GM12878 (cell line): ENCODE measurements around the gene ADCY7. TPM values are rescaled to one million over a fixed set of nuclear protein-coding genes. Genes with fewer than 3 reads are reported as not detected.

Experiments
- ATAC-seq: fragments of 200-7000 bp; cut with Tn5 transposase; 3 replicates; pipeline ENCODE4 v1.9.1; 2020; ENCODE audit warnings: mild to moderate bottlenecking, moderate library complexity
- BruUV-seq: library from RNA; stranded (reverse); fragments of 400-500 nt; replicated peaks from 2 replicates; lab custom pipeline; 2021; lab: Mats Ljungman, UMichigan
- CTCF ChIA-PET: fragments of 300-600 bp; sonication (Branson Sonifier 250); formaldehyde crosslinking; extraction: SDS; loops from one replicate; lab custom pipeline; 2021; ENCODE audit warnings: inconsistent platforms; lab: Yijun Ruan, JAX
- POLR2A ChIA-PET: fragments of 350-600 bp; formaldehyde crosslinking; extraction: SDS; loops from one replicate; lab custom pipeline; 2021; ENCODE audit warnings: inconsistent platforms; lab: Charles Lee
- RAD21 ChIA-PET: fragments of 300-600 bp; sonication (Branson Sonifier 250); formaldehyde crosslinking; loops from one replicate; lab custom pipeline; 2023; ENCODE audit warnings: antibody characterized with exemption; ENCODE audit not compliant: unreplicated experiment; lab: Charles Lee
- SMC1A ChIA-PET: fragments of 300-600 bp; sonication (Branson Sonifier 250); formaldehyde crosslinking; loops from one replicate; lab custom pipeline; 2023; ENCODE audit not compliant: unreplicated experiment, uncharacterized antibody; lab: Charles Lee
- DNase-seq: peaks from one replicate; pipeline ENCODE4 v3.0.0-alpha.2; 2011; ENCODE audit warnings: low read depth, low spot score
- FAIRE-seq: peaks from 3 replicates; lab custom pipeline; 2011; peaks lifted over from hg19 to GRCh38; lab: Jason Lieb, UNC
- H2AFZ ChIP-seq: 2 replicates; pipeline ENCODE4 v1.6.0; 2011; ENCODE audit warnings: low read depth, low read length, control low read depth; ENCODE audit not compliant: control insufficient read depth
- H3K27ac ChIP-seq: 2 replicates; pipeline ENCODE4 v1.5.1; 2011; ENCODE audit warnings: control low read depth; ENCODE audit not compliant: control insufficient read depth, insufficient read depth
- H3K27me3 ChIP-seq, 2 experiments: replicated peaks in 1 of 2; 2 replicates each; pipeline versions ENCODE4 v1.6.0 to v1.6.1; 2011; ENCODE audit warnings: low read length in 1 of 2; ENCODE audit not compliant: control insufficient read depth in 2 of 2, insufficient read depth in 2 of 2
- H3K36me3 ChIP-seq, 2 experiments: 2 replicates each; pipeline ENCODE4 v1.5.1; 2011; ENCODE audit warnings: low read length in 1 of 2; ENCODE audit not compliant: control insufficient read depth in 2 of 2, insufficient read depth in 2 of 2
- H3K4me1 ChIP-seq: 2 replicates; pipeline ENCODE4 v1.6.1; 2011; ENCODE audit warnings: mild to moderate bottlenecking, low read length, moderate library complexity, mixed read lengths; ENCODE audit not compliant: control insufficient read depth, insufficient read depth
- H3K4me2 ChIP-seq: 2 replicates; pipeline ENCODE4 v1.6.0; 2011; ENCODE audit warnings: control low read depth; ENCODE audit not compliant: control insufficient read depth, insufficient read depth
- H3K4me3 ChIP-seq: fragments of 200-600 bp; sonication (generic); 2 replicates; pipeline ENCODE4 v1.5.1; 2016
- H3K79me2 ChIP-seq: 2 replicates; pipeline ENCODE4 v1.6.0; 2011; ENCODE audit warnings: low read length; ENCODE audit not compliant: control insufficient read depth, insufficient read depth
- H3K9ac ChIP-seq: 2 replicates; pipeline ENCODE4 v1.8.0; 2011; ENCODE audit warnings: low read length, control low read depth, mixed read lengths; ENCODE audit not compliant: control insufficient read depth, insufficient read depth
- H3K9me3 ChIP-seq: replicated peaks from 3 replicates; pipeline ENCODE4 v1.5.1; 2011; ENCODE audit warnings: mild to moderate bottlenecking, low read length; ENCODE audit not compliant: control insufficient read depth, insufficient read depth
- H4K20me1 ChIP-seq: 2 replicates; pipeline ENCODE4 v1.6.0; 2011; ENCODE audit not compliant: control insufficient read depth, insufficient read depth
- BCLAF1 ChIP-seq: fragments of 450-650 bp; IDR thresholded peaks from 2 replicates; pipeline ENCODE4 v1.6.1; 2017; ENCODE audit warnings: antibody characterized with exemption, mild to moderate bottlenecking, moderate library complexity
- CHD2 ChIP-seq: IDR thresholded peaks from 2 replicates; pipeline ENCODE4 v1.6.1; 2011; ENCODE audit warnings: low read depth, low read length, improper control_type of control experiment, borderline replicate concordance
- CUX1 ChIP-seq: IDR thresholded peaks from 2 replicates; pipeline ENCODE4 v1.6.1; 2012; ENCODE audit warnings: improper control_type of control experiment, low read depth, low read length; ENCODE audit not compliant: insufficient replicate concordance
- JUNB ChIP-seq: IDR thresholded peaks from 2 replicates; pipeline ENCODE4 v1.6.1; 2016; ENCODE audit warnings: antibody characterized with exemption, mild to moderate bottlenecking
- MAX ChIP-seq: IDR thresholded peaks from 2 replicates; pipeline ENCODE4 v1.6.1; 2012; ENCODE audit warnings: low read depth, low read length, improper control_type of control experiment
- MTA2 ChIP-seq: fragments of 450-650 bp; IDR thresholded peaks from 2 replicates; pipeline ENCODE4 v1.6.1; 2016; ENCODE audit warnings: low read depth, mild to moderate bottlenecking, moderate library complexity
- POLR2AphosphoS2 ChIP-seq: IDR thresholded peaks from 2 replicates; pipeline ENCODE4 v1.6.1; 2011; ENCODE audit warnings: low read depth, mild to moderate bottlenecking, low read length, improper control_type of control experiment, moderate library complexity
- RFX5 ChIP-seq: IDR thresholded peaks from 2 replicates; pipeline ENCODE4 v1.6.1; 2011; ENCODE audit warnings: low read depth, low read length, improper control_type of control experiment
- USF2 ChIP-seq: IDR thresholded peaks from 2 replicates; pipeline ENCODE4 v1.6.1; 2011; ENCODE audit warnings: low read depth, low read length, improper control_type of control experiment, borderline replicate concordance
- WGBS: methylation state at CpG from one replicate; pipeline ENCODE4 v1.1.6; 2016; ENCODE audit warnings: low lambda C conversion rate; ENCODE audit not compliant: insufficient replicate concordance, insufficient coverage; ENCODE audit errors: missing lambda C conversion rate; 5-methylcytosine and 5-hydroxymethylcytosine counted together
- in situ Hi-C: fragments of 300-500 bp; cut with MboI; formaldehyde crosslinking; loops from 9 replicates; pipeline ENCODE4 v1.14.3; 2018; ENCODE audit warnings: mixed read lengths
- intact Hi-C: fragments of 100-400 bp; cut with micrococcal nuclease; formaldehyde crosslinking; loops from one replicate; pipeline ENCODE4 v1.14.2; 2022; ENCODE audit not compliant: unreplicated experiment
- polyA plus RNA-seq, 11 experiments: library from polyadenylated mRNA; depleted of rRNA in 4 of 11; unstranded in 6 of 11; stranded (reverse) in 5 of 11; fragments of >200 nt; fragmentation: Nextera tagmentation in 4 of 11; fragmentation: Illumina TruSeq in 1 of 11; extraction: Ambion mirVana in 4 of 11; extraction: Trizol in 1 of 11; gene quantifications; 1 replicate in 1 of 11; 2 replicates in 10 of 11; pipeline versions ENCODE4 v1.2.1 to v1.2.3, GENCODE V29; 2011 to 2016; ENCODE audit warnings: inconsistent platforms in 2 of 11, missing spikeins in 2 of 11, low read depth in 1 of 11
- total RNA-seq, 4 experiments: library from RNA; depleted of rRNA in 3 of 4; stranded (reverse); fragments of >200 nt in 3 of 4; fragmentation: Illumina TruSeq in 1 of 4; extraction: Trizol in 1 of 4; gene quantifications; 2 replicates each; pipeline versions ENCODE4 v1.2.1 to v1.2.3, GENCODE V29; 2013 to 2021

The ADCY7 gene
- total and polyA plus RNA-seq, 10 of the 15 experiments (the other 5 are each of a cell fraction or from before 2014, with no cell fraction given), result 1.2 to 87.9 (median 24.4) TPM

GRCh38 chr16:50292566-50292948 is 26.2 kb downstream of the ADCY7 start:
- in situ Hi-C loops, result no loop called here
- ATAC-seq (no peak), FAIRE-seq (no peak), DNase-seq (no peak)
- 97% methylated on average over 12 of the region's 12 CpGs for WGBS
- H2AFZ ChIP-seq, result no peak overlapping the region
- ChIA-PET RAD21 (no interaction called here), CTCF (no interaction called here), POLR2A (no interaction called here), SMC1A (no interaction called here)
- H3K4me2 ChIP-seq, result no peak overlapping the region
- intact Hi-C loops, result no loop called here
- no peaks in the 10 kb centered on the region for H3K9me3 ChIP-seq
- no peak overlapping the region for H3K4me3 ChIP-seq
- no peak overlapping the region for H3K27ac ChIP-seq
- BruUV-seq, result no TSS peak
- H3K79me2 ChIP-seq, result no peaks in the 10 kb centered on the region
- no peak overlapping the region for H3K9ac ChIP-seq
- no peaks in the 10 kb centered on the region for H3K27me3 ChIP-seq
- H3K4me1 ChIP-seq, result no peaks in the 10 kb centered on the region
- TF ChIP-seq POLR2AphosphoS2, result no peak
- TF ChIP-seq BCLAF1, result no peak
- TF ChIP-seq JUNB, result no peak
- TF ChIP-seq USF2, result no peak
- TF ChIP-seq MTA2, result no peak
- TF ChIP-seq RFX5, result no peak
- no peak for TF ChIP-seq CUX1
- no peak for TF ChIP-seq MAX
- TF ChIP-seq CHD2, result no peak
- H3K36me3 ChIP-seq, result peaks cover 26 to 58% of the 10 kb centered on the region in 2 experiments
- no peaks in the 10 kb centered on the region for H4K20me1 ChIP-seq
